ENCODE results near the gene FBXO42. TPM values are rescaled to one million over a fixed set of nuclear protein-coding genes. Genes with fewer than 3 reads are reported as not detected.

Gene FBXO42
- total and polyA plus RNA-seq, 9 of the 15 experiments (the other 6 are each of a cell fraction or from before 2014, with no cell fraction given) = 7.2 to 24.8 (median 17.4) TPM

DNA sequence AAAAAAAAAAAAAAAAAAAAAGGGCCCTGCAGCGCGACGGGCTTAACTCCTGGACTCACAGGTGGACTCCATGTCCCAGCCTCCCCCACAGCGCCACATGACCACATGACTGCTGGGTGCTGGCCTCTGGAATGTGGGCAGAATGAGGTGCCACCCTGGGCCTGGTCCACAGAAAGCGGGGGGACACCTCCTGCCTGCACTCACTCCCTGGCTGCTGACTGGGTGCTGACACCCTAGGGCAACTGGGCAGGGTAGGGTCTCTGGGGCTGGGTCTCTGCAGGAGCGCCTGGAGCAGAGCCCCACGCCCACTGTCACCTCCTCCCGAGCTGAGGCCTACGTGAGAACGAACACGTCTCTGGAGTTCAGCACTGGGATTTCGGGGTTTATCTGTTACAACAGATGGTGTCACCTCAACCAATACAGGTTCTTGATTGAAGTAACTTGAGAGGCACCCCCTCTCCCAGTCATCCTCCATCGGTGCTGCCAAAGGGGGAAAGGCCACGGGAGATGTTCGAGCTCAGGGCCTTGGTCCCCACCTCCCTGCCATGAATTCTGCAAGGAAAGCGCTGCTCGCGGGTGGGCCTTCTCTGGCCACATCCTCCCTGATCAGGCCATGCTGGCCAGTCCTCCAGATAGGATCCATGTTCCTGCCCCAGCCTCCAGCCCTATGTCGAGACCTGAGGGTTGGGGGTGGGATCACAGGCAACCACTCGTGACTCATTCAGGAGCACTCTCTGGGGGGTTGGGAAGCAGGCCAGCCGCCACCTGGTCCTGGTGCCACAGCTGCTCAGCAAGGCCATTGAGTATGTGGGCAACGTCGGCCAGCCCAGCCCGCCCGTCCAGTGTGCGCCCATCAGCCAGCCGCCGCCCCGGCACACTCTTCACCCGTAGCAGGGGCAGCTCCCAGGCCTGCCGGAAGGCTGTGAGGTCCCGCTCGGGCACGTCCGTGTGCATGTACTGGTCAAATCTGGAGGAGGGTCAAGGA is 120.7 kb downstream of the FBXO42 start (continued):
- TF ChIP-seq, protein P1, sequence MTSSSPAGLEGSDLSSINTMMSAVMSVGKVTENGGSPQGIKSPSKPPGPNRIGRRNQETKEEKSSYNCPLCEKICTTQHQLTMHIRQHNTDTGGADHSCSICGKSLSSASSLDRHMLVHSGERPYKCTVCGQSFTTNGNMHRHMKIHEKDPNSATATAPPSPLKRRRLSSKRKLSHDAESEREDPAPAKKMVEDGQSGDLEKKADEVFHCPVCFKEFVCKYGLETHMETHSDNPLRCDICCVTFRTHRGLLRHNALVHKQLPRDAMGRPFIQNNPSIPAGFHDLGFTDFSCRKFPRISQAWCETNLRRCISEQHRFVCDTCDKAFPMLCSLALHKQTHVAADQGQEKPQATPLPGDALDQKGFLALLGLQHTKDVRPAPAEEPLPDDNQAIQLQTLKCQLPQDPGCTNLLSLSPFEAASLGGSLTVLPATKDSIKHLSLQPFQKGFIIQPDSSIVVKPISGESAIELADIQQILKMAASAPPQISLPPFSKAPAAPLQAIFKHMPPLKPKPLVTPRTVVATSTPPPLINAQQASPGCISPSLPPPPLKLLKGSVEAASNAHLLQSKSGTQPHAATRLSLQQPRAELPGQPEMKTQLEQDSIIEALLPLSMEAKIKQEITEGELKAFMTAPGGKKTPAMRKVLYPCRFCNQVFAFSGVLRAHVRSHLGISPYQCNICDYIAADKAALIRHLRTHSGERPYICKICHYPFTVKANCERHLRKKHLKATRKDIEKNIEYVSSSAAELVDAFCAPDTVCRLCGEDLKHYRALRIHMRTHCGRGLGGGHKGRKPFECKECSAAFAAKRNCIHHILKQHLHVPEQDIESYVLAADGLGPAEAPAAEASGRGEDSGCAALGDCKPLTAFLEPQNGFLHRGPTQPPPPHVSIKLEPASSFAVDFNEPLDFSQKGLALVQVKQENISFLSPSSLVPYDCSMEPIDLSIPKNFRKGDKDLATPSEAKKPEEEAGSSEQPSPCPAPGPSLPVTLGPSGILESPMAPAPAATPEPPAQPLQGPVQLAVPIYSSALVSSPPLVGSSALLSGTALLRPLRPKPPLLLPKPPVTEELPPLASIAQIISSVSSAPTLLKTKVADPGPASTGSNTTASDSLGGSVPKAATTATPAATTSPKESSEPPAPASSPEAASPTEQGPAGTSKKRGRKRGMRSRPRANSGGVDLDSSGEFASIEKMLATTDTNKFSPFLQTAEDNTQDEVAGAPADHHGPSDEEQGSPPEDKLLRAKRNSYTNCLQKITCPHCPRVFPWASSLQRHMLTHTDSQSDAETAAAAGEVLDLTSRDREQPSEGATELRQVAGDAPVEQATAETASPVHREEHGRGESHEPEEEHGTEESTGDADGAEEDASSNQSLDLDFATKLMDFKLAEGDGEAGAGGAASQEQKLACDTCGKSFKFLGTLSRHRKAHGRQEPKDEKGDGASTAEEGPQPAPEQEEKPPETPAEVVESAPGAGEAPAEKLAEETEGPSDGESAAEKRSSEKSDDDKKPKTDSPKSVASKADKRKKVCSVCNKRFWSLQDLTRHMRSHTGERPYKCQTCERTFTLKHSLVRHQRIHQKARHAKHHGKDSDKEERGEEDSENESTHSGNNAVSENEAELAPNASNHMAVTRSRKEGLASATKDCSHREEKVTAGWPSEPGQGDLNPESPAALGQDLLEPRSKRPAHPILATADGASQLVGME (CRISPR knock-in tag; IDR thresholded peaks at IDR 0.05) = no peak
- TF ChIP-seq, protein P2, sequence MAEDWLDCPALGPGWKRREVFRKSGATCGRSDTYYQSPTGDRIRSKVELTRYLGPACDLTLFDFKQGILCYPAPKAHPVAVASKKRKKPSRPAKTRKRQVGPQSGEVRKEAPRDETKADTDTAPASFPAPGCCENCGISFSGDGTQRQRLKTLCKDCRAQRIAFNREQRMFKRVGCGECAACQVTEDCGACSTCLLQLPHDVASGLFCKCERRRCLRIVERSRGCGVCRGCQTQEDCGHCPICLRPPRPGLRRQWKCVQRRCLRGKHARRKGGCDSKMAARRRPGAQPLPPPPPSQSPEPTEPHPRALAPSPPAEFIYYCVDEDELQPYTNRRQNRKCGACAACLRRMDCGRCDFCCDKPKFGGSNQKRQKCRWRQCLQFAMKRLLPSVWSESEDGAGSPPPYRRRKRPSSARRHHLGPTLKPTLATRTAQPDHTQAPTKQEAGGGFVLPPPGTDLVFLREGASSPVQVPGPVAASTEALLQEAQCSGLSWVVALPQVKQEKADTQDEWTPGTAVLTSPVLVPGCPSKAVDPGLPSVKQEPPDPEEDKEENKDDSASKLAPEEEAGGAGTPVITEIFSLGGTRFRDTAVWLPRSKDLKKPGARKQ (CRISPR knock-in tag; IDR thresholded peaks at IDR 0.05) = no peak
- peak; percentile 28; the same call in 1 of the 2 replicates for TF ChIP-seq MECOM (CRISPR knock-in tag; IDR thresholded peaks at IDR 0.05)
- TF ChIP-seq RBM15 (IDR thresholded peaks at IDR 0.05; ENCODE audit: insufficient read depth, low read length) = no peak
- no peak for TF ChIP-seq SMARCC2 (IDR thresholded peaks at IDR 0.05; ENCODE audit: low read depth)
- TF ChIP-seq GATAD2A (IDR thresholded peaks at IDR 0.05) = peak; percentile 70; the same call in 1 of the 2 replicates
- TF ChIP-seq, protein P3, sequence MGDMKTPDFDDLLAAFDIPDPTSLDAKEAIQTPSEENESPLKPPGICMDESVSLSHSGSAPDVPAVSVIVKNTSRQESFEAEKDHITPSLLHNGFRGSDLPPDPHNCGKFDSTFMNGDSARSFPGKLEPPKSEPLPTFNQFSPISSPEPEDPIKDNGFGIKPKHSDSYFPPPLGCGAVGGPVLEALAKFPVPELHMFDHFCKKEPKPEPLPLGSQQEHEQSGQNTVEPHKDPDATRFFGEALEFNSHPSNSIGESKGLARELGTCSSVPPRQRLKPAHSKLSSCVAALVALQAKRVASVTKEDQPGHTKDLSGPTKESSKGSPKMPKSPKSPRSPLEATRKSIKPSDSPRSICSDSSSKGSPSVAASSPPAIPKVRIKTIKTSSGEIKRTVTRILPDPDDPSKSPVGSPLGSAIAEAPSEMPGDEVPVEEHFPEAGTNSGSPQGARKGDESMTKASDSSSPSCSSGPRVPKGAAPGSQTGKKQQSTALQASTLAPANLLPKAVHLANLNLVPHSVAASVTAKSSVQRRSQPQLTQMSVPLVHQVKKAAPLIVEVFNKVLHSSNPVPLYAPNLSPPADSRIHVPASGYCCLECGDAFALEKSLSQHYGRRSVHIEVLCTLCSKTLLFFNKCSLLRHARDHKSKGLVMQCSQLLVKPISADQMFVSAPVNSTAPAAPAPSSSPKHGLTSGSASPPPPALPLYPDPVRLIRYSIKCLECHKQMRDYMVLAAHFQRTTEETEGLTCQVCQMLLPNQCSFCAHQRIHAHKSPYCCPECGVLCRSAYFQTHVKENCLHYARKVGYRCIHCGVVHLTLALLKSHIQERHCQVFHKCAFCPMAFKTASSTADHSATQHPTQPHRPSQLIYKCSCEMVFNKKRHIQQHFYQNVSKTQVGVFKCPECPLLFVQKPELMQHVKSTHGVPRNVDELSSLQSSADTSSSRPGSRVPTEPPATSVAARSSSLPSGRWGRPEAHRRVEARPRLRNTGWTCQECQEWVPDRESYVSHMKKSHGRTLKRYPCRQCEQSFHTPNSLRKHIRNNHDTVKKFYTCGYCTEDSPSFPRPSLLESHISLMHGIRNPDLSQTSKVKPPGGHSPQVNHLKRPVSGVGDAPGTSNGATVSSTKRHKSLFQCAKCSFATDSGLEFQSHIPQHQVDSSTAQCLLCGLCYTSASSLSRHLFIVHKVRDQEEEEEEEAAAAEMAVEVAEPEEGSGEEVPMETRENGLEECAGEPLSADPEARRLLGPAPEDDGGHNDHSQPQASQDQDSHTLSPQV (IDR thresholded peaks at IDR 0.05) = peak; percentile 84
- TF ChIP-seq, protein P4, sequence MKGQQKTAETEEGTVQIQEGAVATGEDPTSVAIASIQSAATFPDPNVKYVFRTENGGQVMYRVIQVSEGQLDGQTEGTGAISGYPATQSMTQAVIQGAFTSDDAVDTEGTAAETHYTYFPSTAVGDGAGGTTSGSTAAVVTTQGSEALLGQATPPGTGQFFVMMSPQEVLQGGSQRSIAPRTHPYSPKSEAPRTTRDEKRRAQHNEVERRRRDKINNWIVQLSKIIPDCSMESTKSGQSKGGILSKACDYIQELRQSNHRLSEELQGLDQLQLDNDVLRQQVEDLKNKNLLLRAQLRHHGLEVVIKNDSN (CRISPR knock-in tag; IDR thresholded peaks at IDR 0.05) = peak; percentile 67
- TF ChIP-seq BACH1 (tag; IDR thresholded peaks at IDR 0.05) = no peak
- no peak for TF ChIP-seq HNRNPH1 (optimal IDR thresholded peaks at IDR 0.05; ENCODE audit: low read depth, low read length)
- TF ChIP-seq RAD51 (IDR thresholded peaks at IDR 0.05; ENCODE audit: borderline replicate concordance, low read depth) = peak; percentile 30; the same call in 1 of the 2 replicates
- no peak for TF ChIP-seq ZFP30 (CRISPR knock-in tag; IDR thresholded peaks at IDR 0.05; ENCODE audit: borderline replicate concordance)

All from K562 (cell line).